Vein endothelial cell (primary cell): Measurements from ENCODE around the gene GALT. TPM values are rescaled to one million over a fixed set of nuclear protein-coding genes. Genes with fewer than 3 reads are reported as not detected.

Source experiments
- small RNA-seq: library from RNA; depleted of rRNA; stranded (forward); fragments of <200 nt; gene quantifications from one replicate; pipeline ENCODE3, GENCODE V24; 2012
- total RNA-seq: library from RNA; depleted of rRNA; stranded (reverse); fragments of >200 nt; gene quantifications from 2 replicates; pipeline ENCODE4 v1.2.3, GENCODE V29; 2012

The GALT gene
- total RNA-seq = 32.3 and 40.2 TPM in 2 replicates

DNA sequence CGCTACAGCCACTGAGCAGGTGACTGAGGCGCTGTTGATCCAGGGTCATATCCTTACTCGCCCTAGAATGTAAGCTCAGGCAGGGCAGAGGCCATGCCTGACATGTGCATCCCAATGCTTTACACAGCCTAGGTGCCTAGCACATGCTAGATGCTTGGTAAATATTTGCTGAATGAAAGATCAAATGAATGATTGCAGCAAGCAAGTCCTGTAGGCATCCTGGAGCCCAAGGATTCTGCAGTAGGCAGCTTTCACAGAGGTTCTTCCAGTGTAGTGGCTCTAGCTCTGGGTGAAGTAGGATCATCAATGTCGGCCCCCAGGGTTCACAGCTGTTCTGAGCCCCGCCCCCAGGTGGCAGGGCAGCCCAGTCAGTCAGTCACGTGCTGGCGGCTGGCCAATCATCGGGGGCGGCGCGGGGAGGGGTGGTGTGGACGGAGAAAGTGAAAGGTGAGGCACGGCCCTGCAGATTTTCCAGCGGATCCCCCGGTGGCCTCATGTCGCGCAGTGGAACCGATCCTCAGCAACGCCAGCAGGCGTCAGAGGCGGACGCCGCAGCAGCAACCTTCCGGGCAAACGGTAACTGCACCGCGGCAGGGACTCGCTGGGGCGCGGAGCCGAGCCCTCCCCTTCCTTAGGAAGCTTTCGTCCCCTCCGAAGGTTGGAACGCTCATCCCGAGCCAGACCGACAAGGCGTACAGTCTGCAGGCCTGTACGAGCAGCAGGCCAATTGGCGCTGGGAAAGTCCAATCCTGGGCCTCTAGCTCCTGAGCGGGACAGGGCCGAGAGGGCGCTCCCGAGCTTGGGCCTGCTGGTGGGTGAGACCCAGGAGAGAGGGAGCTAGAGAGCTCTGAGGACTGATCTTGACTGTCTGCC is at the start of gene GALT:
TSS of gene GALT (plus strand) at position 465 of the 873 bp plus-strand sequence. CDS start at position 495, 30 bp downstream.

DNA sequence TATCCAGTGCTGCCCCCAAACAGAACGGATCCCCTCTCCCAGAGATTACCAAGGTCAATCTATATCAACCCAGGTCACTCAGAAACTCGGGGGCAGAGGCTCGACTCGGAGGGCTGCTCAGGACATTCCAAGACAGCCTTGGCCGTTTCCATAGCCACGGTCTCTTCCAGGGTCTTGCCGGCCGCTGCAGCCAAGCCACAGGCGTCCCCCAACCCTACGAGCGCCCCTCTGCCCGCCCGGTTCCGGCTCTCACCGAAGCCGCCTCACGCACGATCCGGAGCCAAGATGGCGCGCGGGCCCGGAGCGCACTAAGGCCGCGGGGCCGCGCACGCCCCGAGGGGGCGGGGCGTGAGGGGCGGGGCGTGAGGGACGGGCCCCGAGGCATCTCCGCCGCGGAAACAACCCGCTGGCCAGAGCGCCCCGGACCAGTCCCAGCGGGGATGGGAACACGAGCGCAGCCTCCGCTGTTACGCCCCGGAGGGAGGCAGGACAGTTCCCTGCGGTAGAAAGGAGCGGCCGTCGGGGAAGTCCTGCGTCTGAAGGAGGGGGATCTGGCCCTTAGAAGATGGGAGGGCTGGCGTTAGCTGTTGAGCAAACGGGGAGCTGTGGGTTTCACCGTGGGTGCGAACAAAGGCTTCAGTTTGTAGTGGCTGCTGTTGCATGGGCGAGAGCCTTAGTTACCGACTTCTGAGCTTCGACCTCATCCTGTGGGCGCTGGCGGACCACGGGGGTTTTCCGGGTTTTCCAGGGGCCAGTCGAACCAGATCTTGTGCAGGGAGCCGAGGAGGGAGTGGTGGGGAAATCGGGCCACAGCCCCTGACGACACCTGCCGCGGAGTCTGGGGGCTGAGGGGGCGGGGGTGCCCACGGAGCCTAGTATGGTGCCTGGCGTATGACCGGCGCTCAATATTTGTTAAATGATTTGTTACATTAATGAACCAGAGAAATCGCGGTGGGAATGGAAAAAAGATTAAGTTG is 34.4 kb upstream of the GALT start, which contains the start of gene RPP25L:
TSS of gene RPP25L (minus strand) at position 287 of the 977 bp plus-strand sequence. CDS start 801 bp downstream, outside the sequence.

DNA sequence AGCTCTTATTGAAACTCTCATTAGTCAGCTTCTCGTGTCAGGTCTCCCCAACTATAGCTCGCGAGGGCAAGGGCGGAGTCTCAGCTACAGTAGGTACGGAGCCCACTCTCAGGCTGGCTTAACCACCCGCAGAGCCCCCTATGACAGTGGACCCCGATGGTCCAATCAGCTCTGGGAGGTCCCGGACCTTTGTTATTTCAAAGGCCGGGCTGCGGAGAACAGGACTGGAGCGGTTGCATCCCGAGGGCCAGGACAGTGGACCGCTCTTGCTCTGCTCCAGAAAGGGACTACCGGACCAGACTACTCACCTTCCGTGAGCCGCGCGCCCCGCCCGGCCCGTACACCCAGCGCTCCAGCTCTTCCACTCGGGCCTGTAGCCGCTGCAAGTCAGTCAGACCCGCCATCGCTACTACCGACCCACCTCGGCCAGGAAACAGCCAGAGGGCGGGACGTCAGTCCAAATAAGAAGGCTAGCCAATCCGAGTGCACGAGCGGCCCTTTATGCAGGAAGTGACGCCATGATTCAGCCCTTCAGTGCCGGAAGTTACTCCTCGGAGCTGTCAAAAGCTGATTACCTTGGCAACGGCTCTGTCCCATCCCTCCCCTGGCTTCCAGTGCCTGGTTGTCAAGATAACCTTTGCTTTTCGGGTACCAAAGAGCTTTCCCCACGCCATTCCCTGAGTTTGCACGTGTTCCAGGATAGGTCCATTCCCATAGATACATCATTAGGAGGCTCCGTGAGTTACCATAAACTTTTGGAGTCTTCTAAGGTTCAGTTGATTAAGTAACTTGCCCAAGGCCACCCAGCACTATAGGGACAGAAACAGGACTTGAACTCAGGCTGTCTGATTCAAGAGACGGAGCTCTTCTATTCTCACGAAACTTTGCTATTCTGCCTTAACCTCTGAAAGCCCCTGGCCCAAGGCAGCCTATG is 26.1 kb upstream of the GALT start, which contains the start of gene DCTN3:
TSS of gene DCTN3 (minus strand) at position 435 of the 934 bp plus-strand sequence. CDS start at position 404, 31 bp downstream.

DNA sequence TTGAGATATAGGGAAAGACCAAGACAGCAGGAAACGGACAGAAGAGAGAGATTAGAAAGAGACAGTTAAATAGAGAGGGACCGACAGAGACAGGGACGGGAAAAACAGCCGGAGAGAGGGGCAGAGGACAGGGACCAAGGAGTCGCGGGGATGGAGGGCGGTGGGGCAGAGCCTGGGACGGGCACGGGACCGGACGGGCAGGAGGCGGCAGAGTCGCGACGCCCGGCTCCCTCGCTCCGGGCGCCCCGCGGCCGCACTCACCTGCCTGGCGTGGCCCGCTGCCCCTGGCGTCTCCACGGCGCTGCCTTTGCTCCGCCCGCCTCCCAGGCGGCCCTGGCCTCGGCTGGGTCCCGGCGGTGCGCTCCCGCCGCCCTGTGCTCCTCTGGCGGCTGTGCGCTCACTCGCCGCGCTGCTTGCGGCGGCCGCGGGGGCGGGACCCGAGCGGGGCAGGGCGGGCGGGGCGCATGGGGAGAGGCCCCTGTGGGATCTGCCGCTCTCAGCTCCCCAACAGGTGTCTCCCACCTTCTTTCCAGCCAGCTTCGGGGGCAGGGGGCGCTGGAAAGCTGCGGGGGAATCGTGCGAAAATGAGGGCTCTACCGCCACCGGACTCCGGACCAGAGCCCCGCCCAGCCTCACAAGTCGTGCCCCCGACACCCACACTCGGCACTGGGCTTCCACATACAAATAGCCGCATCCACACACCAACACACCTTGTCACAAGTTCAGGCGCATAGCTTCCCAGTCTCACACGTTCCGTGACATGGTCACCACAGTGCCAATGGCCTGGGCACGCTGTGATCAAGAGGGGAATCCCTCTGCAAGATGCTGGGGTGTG is 17.6 kb upstream of the GALT start, which contains the start of gene ARID3C:
TSS of gene ARID3C (minus strand) at position 411 of the 835 bp plus-strand sequence. CDS start 1,052 bp downstream, outside the sequence.

DNA sequence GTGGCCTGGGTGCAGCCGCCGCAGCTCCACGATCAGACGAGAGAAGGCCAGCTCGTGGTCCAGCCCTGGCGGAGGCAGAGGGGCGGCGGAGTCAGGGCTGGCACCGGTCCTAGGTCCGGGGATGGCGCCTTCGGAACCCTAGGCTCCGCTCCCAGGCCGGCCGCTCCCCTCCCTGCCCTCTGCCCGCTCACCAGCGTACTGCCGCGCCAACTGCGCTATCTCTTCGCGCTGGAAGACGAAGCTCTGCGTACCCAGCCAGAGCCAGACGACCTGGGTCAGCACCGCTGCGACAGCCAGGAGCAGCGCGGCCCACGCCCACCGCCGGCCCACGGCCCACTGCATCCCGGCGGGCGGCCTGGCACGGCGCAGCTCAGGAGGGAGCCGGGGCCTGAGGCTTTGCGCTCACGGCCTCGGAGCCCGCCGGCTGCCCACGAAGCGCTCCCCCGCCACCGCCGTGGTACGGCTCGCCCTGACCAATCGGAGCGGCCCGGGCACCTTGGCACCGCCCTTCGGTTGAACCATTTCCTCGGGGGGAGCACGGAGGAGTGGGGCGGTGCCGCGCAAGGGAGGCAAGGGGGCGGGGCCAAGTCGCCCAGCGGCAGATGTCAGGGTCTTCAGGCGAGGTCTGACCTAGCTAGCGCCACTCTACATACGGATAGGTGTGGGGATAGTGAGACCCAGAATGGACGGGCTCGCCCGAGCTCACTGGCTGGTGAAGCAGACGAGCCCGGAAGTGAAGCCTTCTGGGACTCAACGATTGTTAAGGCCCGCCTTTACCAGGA is 8.9 kb upstream of the GALT start, which contains the start of gene SIGMAR1:
TSS of gene SIGMAR1 (minus strand) at position 432 of the 782 bp plus-strand sequence. CDS start at position 342, 90 bp downstream.

DNA sequence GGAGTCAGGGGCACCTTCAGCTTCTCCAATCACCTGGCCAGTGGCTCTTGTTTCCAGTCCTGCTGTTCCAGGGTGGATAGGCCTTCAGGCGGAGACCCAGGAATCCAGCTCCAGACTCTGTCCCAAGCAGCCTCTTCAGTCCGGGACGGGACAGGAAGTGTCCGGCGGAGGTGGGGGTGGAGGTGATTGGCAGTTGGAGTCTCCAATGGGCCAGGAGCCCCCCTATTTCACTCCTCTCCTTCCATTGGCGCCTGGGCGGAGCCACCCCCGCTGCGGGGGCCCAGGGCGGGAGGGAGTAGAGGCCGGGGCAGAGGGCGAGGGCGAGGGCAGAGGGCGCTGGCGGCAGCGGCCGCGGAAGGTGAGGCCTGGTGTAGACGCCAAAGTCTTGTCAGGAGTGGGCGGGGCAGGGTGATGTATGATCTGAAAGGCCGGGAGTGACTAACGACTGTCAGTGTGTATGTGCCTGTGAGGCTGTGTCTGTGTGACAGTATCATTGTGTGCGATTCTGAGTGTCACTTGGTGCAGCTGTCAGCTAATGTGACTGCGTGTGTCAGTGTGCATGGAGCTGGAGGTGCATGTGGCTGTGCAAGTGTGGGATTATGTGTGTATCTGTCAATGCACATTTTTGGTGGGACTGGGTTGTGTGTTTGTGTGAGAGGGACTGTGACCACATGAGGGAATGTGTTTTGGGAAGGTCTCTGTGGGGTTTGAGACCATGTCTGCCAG is 5.6 kb downstream of the GALT start, which contains the start of gene IL11RA:
TSS of gene IL11RA (plus strand) at position 310 of the 726 bp plus-strand sequence. CDS start 3,033 bp downstream, outside the sequence.

DNA sequence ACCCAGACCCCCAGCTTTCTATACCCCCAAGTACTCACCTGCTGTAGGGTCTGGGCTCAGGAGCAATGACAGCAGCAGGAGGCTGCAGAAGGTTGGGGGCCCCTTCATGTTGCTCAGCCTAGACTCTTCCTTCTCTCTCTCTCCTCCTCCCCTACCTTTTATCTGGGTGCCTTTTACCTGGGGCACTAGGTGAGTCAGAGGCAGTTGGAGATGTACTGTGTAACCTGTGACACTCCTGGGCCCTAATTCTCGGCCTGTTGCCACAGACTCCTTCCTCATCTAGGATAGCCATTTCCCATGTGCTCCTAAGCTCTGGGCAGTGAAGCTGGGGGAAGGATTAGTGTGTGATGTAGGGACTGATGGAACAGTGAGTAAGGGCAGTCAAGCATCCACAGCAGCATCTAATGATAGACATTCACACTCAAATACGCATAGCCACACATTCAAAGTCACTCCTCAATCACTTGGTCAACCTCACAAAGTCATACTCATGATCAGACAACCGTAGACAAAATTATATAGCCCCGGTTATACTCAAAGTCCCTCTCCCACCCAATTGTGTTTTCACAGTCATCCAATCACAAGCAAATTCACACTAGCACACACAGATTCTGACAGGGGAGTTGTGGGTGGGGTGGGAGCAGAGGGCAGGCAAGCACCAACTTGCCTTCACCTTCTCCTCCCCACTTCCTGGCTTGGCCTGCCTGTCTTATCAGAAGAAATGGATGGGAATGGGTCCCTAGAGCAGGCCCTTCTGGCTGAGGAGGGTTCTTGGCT is 16.2 kb downstream of the GALT start, which contains the start of gene CCL27:
TSS of gene CCL27 (minus strand) at position 132 of the 777 bp plus-strand sequence. CDS start at position 108, 24 bp downstream.

DNA sequence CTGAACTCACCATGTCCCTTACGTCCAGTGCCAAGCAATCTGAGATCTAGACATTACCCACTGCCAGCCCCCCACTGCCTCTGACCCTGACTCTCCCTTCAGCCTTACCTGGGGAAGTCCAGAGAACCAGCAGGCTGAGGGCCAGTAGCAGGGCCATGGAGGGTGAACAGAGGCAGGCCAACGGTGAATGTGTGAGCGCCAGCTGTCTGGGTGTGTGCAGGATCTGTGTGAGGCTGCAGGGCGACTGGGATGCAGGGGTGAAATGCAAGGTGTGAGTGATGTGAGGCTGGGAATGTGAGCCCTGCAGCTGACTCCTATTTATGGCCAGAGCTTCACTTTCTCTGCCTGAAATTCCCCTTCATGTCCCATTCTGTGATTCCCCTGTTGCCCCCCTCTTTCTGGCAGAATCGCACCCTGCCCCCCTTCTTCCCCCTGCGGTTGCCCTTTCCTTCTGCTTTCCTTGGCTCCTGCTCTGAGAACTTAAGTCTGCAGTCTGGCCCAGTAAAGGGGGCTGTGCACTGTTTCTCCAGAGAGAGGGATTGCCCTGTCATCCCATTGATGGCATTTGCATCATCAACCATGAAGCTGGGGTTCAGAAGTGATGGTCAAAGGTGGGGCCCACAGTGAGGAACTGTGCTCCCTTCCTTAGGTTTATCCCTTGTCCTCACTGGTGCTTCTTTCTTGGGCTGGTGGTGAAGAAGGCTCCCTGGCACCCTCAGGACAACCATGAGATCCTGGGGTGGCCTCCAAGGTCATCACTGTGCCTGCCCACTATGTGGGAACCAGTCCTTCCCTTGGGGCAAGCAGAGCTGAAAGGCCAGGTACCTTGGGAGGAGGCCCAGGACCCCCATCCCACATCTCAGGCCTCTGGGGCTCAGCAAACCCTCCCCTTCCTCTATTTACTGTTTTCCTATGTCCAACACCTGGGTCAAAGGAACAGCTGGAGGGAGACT is 44.8 kb downstream of the GALT start, which contains the start of gene CCL19:
TSS of gene CCL19 (minus strand) at position 294 of the 953 bp plus-strand sequence. CDS start at position 157, 137 bp downstream.

Small RNA genes within 50 kb of the gene (small RNA-seq; reads per million reads assigned to genes)
- not detected for gene CCL27

Other genes with a start within 250 kb of the GALT start
- gene FAM219A, start 188.1 kb upstream of the GALT start, total RNA-seq = 20.6 and 26.9 TPM in 2 replicates
- not detected in 2 replicates for gene DNAI1, start 187.9 kb upstream of the GALT start, total RNA-seq
- gene ENHO, start 123.7 kb upstream of the GALT start, total RNA-seq = 0.29 TPM in 1 of 2 replicates, not detected in the other
- gene CNTFR, start 57.0 kb upstream of the GALT start, total RNA-seq = not detected in 2 replicates
- gene RPP25L, start 34.6 kb upstream of the GALT start, total RNA-seq = 12.6 and 18.6 TPM in 2 replicates
- 63.0 and 65.0 TPM in 2 replicates for gene DCTN3, start 26.2 kb upstream of the GALT start, total RNA-seq
- 0.33 TPM in 1 of 2 replicates, not detected in the other for gene ARID3C, start 17.6 kb upstream of the GALT start, total RNA-seq
- gene SIGMAR1, start 8.9 kb upstream of the GALT start, total RNA-seq = 70.1 and 78.1 TPM in 2 replicates
- gene IL11RA, start 5.5 kb downstream of the GALT start, total RNA-seq = 7.8 and 12.4 TPM in 2 replicates
- not detected in 2 replicates for gene CCL27, start 16.0 kb downstream of the GALT start, total RNA-seq
- not detected in 2 replicates for gene CCL19, start 44.6 kb downstream of the GALT start, total RNA-seq
- gene CCL21, start 63.5 kb downstream of the GALT start, total RNA-seq = not detected in 2 replicates